ENCODE results near the gene U2AF2.

DNA sequence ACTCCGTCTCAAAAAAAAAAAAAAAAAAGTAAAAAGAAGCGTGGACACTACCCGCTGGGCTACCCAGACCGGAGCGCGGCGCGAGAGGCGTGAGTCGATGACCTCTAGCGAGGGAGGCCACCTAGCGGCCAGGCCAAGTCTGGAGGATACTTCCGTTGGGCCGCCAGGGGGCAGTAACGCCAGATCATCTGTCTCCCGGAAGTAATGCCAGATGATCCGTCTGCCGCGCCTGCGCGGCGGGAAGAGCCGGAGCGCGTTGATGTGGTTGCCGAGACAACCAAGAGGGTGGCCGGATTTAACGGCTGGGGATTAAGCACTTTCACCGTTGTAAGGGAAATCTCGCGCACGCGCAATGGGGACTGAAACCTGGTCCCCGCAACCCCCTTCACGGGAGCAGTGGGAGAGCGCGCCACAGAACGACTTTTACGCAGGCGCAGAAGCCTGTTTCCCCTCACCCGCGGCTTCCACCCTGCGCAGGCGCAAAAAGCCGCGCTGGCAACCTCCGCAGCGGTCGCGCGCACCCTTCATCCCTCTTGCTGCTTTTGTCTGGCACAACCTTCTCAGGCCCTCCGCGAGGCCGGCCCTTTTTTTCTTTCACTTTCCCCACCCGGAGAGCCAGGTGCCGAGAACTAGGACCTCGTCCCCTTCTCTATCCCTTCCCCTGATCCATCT, 1.0 kb upstream of the U2AF2 start:
- no peak for TF ChIP-seq CHD4 (IDR thresholded peaks at IDR 0.05; ENCODE audit: insufficient read depth, insufficient replicate concordance, low read depth, low read length, poor library complexity, severe bottlenecking)
- TF ChIP-seq MED1 (CRISPR knock-in tag; IDR thresholded peaks at IDR 0.05; ENCODE audit: borderline replicate concordance) = no peak
- TF ChIP-seq NFXL1 (CRISPR knock-in tag; IDR thresholded peaks at IDR 0.05) = no peak
- TF ChIP-seq MAX (CRISPR knock-in tag; IDR thresholded peaks at IDR 0.05) = peak; percentile 75
- TF ChIP-seq HCFC1 (IDR thresholded peaks at IDR 0.05; ENCODE audit: low read depth, low read length) = peak; percentile 82
- TF ChIP-seq, protein P1, sequence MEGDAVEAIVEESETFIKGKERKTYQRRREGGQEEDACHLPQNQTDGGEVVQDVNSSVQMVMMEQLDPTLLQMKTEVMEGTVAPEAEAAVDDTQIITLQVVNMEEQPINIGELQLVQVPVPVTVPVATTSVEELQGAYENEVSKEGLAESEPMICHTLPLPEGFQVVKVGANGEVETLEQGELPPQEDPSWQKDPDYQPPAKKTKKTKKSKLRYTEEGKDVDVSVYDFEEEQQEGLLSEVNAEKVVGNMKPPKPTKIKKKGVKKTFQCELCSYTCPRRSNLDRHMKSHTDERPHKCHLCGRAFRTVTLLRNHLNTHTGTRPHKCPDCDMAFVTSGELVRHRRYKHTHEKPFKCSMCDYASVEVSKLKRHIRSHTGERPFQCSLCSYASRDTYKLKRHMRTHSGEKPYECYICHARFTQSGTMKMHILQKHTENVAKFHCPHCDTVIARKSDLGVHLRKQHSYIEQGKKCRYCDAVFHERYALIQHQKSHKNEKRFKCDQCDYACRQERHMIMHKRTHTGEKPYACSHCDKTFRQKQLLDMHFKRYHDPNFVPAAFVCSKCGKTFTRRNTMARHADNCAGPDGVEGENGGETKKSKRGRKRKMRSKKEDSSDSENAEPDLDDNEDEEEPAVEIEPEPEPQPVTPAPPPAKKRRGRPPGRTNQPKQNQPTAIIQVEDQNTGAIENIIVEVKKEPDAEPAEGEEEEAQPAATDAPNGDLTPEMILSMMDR (IDR thresholded peaks at IDR 0.05 in 2 of 3, conservative IDR thresholded peaks at IDR 0.05 in 1 of 3; ENCODE audit: insufficient read depth in 2 of 3, low read depth in 1 of 3, low read length in 3 of 3) = peak; percentile 99 to 100 (median 100)
- no peak for TF ChIP-seq CEBPB (tag; IDR thresholded peaks at IDR 0.05)

All from K562 (cell line).